ENCODE data around the gene KDM4B. TPM values are rescaled to one million over a fixed set of nuclear protein-coding genes. Genes with fewer than 3 reads are reported as not detected.

KDM4B gene
- total RNA-seq, 8 experiments from 2014 or later = 15.7 to 48.0 (median 33.0) TPM

DNA sequence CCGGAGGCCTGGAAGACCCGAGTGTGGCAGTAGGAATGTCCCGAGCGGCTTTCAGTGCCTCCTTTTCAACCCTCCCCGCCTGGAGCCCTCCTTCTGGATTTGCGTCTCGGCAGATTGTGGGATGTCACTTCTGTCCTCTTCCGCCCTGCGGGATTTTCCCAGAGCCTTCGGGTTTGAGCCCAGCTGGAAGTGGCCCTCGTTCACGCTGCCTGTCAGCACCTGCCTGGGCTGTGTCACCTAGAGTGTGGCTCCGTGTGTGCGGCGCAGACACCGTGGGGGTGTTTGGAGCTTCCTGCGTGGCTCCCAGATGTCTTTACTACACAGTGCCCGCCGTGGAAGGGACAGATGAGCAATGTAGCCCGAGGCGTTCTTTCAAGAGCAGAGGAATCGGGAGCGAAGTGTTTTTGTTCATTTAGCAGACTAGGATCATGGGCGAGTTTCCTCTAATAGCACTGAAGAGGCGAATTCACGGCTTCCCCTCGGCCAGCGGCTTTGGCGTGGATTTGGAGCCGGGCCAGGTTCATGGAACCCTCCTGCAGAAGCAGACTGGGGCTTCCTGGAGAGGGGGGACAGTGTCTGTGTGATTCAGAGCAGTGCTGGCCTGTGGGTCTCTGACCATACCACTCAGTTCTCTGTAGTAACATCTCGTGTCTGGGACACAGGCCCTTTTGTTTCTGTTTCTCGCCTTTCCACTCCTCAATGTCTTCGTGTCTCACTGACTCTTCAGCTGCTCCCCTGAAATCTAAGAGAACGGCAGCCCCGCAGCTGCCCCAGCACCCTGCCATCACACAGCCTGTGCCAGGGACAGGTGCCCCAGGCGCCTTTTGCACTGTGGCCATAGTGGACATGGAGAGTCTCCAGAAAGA, 68.0 kb downstream of the KDM4B start:
- in situ Hi-C loops (cut with MboI; ENCODE audit: low pct_unique_long_range_greater_than_20kb in 2 of 9, low sequenced_read_pairs in 9 of 9, unreplicated experiment in 9 of 9) = loop anchor here in 4 of 9 experiments (10.0 to 25.0 kb wide), 4 partner anchors 162 to 232 kb away; no protein-coding TSS in a partner anchor
- peaks cover 0 to under 1% of the 10 kb centered on the region in 2 donors for H3K4me1 ChIP-seq (replicated peaks in 1 of 2)
- 11 to 93% (median 83%) methylated on average over 2 to 12 of the region's 36 CpGs; no CpG with 5 or more reads in 2 of the 10 experiments for WGBS, 10 experiments
- peak in 3 of 8 experiments; percentile 8 to 61 (median 54) for ATAC-seq (replicated peaks in 6 of 8)
- H3K27ac ChIP-seq = no peak overlapping the region
- H3K4me3 ChIP-seq = no peak overlapping the region

DNA sequence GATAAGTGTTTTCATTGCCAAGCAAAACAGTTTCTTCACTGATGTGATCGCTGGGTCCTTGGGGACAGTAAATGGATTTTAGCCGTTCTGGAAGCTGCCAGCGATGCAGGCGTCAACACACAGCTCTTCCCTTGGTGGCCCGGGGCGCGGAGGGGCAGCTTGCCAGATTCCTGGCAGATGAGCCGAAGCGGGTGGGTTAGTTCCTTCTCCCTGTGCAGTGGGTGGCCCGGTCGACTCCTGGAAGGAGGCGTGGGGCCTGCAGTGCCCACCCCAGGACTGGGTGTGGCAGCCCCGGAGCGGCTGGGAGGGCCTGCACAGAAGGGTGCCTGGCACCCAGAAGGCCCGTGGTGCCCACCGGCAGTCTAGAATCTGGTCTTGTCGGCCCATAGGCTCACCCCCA, 69.0 kb downstream of the KDM4B start:
- 100% methylated on average over 2 of the region's 17 CpGs; no CpG with 5 or more reads in 9 of the 10 experiments for WGBS, 10 experiments
- H3K4me3 ChIP-seq = no peak overlapping the region
- peak in 1 of 8 experiments; percentile 4 for ATAC-seq (replicated peaks in 6 of 8)
- H3K27ac ChIP-seq = no peak overlapping the region
- no peaks in the 10 kb centered on the region for H3K4me1 ChIP-seq (replicated peaks in 1 of 2)
- in situ Hi-C loops (cut with MboI; ENCODE audit: low pct_unique_long_range_greater_than_20kb in 2 of 9, low sequenced_read_pairs in 9 of 9, unreplicated experiment in 9 of 9) = loop anchor here in 4 of 9 experiments (10.0 to 25.0 kb wide), 4 partner anchors 163 to 233 kb away; no protein-coding TSS in a partner anchor

DNA sequence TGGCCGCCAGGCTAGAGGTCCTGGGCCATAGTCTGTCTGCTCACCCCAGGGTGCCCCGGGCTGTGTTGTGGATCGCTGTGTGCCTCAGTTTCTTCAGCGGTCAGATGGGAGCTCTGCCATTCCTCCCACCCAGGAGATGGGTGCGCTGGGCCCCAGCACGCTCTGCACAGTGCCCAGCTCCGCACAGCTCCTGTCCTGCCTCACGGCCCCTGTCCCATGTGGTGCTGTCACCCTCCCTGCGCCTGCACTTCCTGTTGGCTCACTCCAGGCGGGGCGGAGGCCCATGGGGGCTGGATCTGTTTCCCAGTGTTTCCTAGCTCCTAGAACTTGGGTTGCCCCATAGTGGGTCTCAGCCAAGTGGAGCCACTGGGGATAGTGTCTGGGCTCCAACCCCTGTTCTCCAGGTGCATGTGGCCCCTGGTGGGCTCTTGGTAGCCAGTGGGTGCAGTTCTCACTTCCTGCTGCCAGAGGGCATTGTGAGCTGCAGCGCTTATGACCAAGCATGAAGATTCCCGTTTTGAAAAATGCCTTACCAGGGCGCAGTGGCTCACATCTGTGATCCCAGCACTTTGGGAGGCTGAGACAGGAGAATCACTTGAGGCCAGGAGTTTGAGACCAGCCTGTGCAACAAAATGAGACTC, 69.8 kb downstream of the KDM4B start:
- H3K4me1 ChIP-seq (replicated peaks in 1 of 2) = no peaks in the 10 kb centered on the region
- no peak overlapping the region for H3K4me3 ChIP-seq
- in situ Hi-C loops (cut with MboI; ENCODE audit: low pct_unique_long_range_greater_than_20kb in 2 of 9, low sequenced_read_pairs in 9 of 9, unreplicated experiment in 9 of 9) = loop anchor here in 4 of 9 experiments (10.0 to 25.0 kb wide), 4 partner anchors 164 to 234 kb away; no protein-coding TSS in a partner anchor
- ATAC-seq (replicated peaks in 6 of 8) = peak in 2 of 8 experiments; percentile 5 to 15
- WGBS, 10 experiments = 43 to 100% (median 79%) methylated on average over 1 to 12 of the region's 14 CpGs; no CpG with 5 or more reads in 5 of the 10 experiments
- no peak overlapping the region for H3K27ac ChIP-seq

DNA sequence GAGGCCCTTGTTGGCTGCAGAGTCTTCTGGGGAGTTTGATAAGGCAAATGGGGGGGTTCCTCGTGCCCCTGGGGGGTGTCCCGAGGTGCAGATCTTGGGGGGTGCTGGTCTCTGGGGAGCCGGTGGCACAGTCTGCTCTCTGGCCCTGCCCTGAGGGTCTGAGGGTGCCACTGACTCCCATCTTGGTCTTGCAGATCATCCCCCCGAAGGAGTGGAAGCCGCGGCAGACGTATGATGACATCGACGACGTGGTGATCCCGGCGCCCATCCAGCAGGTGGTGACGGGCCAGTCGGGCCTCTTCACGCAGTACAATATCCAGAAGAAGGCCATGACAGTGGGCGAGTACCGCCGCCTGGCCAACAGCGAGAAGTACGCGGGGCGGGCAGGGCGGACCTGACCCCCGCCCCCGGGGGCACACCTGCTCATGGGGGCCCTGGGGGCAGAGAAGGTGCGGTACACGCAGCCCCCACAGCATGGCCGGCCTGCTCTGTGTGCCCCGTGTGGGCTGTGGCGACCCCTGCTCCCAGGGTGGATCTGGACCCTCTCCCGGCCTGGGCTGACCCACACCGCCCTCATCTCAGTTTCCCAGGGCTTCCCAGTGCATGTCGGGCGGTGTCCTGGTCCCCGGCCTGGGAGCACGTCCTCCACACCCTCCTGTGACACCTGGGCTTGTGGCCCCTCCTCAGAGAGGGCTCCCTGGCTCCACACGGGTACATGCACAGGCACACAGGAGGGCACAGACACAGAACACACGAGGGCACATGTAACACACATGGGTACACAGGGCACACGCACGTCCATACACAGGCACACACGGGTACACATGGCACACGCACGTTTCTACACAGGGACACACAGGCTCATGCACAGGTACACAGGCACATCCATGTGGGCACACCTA, 71.0 kb downstream of the KDM4B start:
- no peak overlapping the region for H3K27ac ChIP-seq
- H3K4me1 ChIP-seq (replicated peaks in 1 of 2) = no peaks in the 10 kb centered on the region
- no peak overlapping the region for H3K4me3 ChIP-seq
- ATAC-seq (replicated peaks in 6 of 8) = peak in 2 of 8 experiments; percentile 12 to 13
- 40 to 90% (median 74%) methylated on average over 2 to 6 of the region's 43 CpGs; no CpG with 5 or more reads in 6 of the 10 experiments for WGBS, 10 experiments
- in situ Hi-C loops (cut with MboI; ENCODE audit: low pct_unique_long_range_greater_than_20kb in 2 of 9, low sequenced_read_pairs in 9 of 9, unreplicated experiment in 9 of 9) = loop anchor here in 4 of 9 experiments (10.0 to 25.0 kb wide), 5 partner anchors 165 to 535 kb away; no protein-coding TSS in a partner anchor

DNA sequence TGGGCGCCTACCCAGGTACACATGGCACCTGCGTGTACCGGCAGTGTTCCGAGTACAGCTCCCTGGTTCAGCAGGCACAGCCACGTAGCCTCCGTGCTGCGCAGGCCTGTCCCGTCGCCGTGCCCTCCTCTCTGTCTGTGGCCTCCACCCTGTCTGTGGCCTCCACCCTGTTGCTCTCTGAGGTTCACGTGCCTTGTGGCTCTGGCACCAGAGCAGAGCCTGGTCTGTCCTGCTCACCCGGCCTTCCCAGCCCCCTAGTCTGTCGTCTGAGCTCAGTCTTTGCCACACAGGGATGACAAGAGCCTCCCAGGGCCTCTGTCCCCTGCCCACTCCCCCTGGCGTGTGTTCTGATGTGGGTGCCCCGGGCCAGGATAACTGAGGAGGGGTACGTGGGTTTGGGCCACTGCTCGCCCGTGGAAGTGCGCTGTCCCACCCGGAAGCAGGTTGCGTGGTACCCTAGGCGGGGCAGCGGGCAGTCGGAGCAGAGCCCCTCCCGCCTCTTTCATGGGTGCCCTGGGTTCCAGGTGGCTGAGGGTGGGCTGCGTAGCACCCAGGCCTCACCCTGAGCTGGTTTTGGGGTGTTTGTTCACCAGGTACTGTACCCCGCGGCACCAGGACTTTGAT, 71.7 kb downstream of the KDM4B start:
- in situ Hi-C loops (cut with MboI; ENCODE audit: low pct_unique_long_range_greater_than_20kb in 2 of 9, low sequenced_read_pairs in 9 of 9, unreplicated experiment in 9 of 9) = loop anchor here in 2 of 9 experiments (10.0 to 25.0 kb wide), 2 partner anchors 228 to 534 kb away; no protein-coding TSS in a partner anchor
- WGBS, 10 experiments = 85 to 94% (median 91%) methylated on average over 4 to 16 of the region's 28 CpGs; no CpG with 5 or more reads in 7 of the 10 experiments
- H3K4me1 ChIP-seq (replicated peaks in 1 of 2) = peaks cover 0 to 3% of the 10 kb centered on the region in 2 donors
- no peak overlapping the region for H3K27ac ChIP-seq
- no peak overlapping the region for H3K4me3 ChIP-seq
- peak in 3 of 8 experiments; percentile 0 to 9 (median 6) for ATAC-seq (replicated peaks in 6 of 8)

DNA sequence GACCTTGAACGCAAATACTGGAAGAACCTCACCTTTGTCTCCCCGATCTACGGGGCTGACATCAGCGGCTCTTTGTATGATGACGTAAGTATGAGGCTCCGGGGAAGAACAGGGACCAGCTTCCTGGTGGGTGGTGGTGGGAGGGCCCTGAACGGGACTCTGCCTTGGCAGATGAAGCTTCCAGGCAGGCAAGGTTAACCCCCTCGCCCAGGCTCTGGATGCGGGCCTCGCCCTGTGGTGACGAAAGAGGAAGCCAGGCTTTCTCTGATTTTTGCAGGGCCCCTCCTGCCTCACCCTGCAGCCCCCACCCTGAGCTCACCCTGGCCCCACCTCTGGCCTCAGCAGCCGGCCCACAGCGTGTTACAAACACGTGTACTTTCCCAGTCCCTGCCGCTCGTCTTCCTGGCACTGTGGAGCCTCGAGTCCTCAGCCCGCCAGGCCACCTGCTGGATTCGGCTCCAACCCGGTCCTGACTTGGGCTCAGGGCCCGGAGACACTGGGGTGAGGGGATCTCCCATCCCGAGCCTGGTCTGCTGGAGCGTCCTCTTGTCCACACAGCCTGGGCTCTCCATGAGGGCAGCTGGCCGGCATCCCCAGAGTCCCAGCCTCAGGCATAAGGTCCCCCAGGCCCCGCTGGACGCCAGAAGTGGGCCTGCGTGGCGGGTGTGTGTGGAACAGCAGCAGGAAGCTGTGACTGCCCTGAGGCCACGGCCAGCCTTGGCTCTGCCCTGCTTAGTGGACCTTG, 72.4 kb downstream of the KDM4B start:
- in situ Hi-C loops (cut with MboI; ENCODE audit: low pct_unique_long_range_greater_than_20kb in 2 of 9, low sequenced_read_pairs in 9 of 9, unreplicated experiment in 9 of 9) = loop anchor here in 2 of 9 experiments (10.0 to 25.0 kb wide), 2 partner anchors 229 to 533 kb away; no protein-coding TSS in a partner anchor
- WGBS, 10 experiments = 25 to 100% (median 70%) methylated on average over 2 of the region's 29 CpGs; no CpG with 5 or more reads in 6 of the 10 experiments
- Histone ChIP-seq H3K27ac (no peak overlapping the region), H3K4me3 (no peak overlapping the region), H3K4me1 (replicated peaks in 1 of 2) (peaks cover 5 to 10% of the 10 kb centered on the region in 2 donors)
- ATAC-seq (replicated peaks in 6 of 8) = peak in 4 of 8 experiments; percentile 3 to 69 (median 64)

DNA sequence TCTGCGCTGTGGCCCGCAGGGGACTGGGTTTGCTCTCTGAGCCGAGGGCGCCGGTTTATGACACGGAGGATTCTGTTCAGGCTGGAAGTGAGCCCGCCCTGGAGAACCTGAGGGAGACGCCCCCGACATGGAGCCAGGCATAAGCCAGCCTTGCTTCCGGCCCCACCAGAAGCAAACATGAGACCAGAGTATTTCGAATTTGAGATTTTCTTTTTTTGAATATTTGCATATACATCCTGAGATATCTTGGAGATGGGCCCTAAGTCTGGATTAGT, 72.9 kb downstream of the KDM4B start:
- Histone ChIP-seq H3K4me3 (no peak overlapping the region), H3K27ac (no peak overlapping the region), H3K4me1 (replicated peaks in 1 of 2) (peaks cover 10 to 15% of the 10 kb centered on the region in 2 donors)
- peak in 3 of 8 experiments; percentile 57 to 83 (median 65) for ATAC-seq (replicated peaks in 6 of 8)
- 0 to 100% (median 97%) methylated on average over 1 to 10 of the region's 11 CpGs; no CpG with 5 or more reads in 5 of the 10 experiments for WGBS, 10 experiments
- in situ Hi-C loops (cut with MboI; ENCODE audit: low pct_unique_long_range_greater_than_20kb in 2 of 9, low sequenced_read_pairs in 9 of 9, unreplicated experiment in 9 of 9) = loop anchor here in 2 of 9 experiments (10.0 to 25.0 kb wide), 2 partner anchors 230 to 533 kb away; no protein-coding TSS in a partner anchor

DNA sequence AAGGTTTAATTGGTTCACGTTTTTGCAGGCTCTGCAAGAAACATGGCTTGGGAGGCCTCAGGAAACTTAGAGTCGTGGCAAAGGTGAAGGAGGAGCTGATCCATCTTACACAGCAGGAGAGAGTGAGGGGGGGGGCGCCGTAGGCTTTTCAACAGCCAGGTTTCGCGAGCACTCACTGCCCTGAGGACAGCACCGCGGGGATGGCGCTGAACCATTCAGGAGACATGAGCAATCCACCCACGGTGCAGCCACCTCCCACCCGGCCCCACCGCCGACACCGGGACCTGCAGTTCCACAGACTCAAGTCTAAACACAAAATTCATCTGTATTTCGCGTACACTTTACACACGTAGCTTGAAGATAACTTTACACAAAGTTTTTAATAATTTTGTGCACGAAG, 73.6 kb downstream of the KDM4B start:
- no peak for ATAC-seq (replicated peaks in 6 of 8)
- Histone ChIP-seq H3K27ac (no peak overlapping the region), H3K4me1 (replicated peaks in 1 of 2) (peaks cover 15 to 21% of the 10 kb centered on the region in 2 donors), H3K4me3 (no peak overlapping the region)
- 20 to 100% (median 67%) methylated on average over 1 to 10 of the region's 18 CpGs; no CpG with 5 or more reads in 2 of the 10 experiments for WGBS, 10 experiments
- in situ Hi-C loops (cut with MboI; ENCODE audit: low pct_unique_long_range_greater_than_20kb in 2 of 9, low sequenced_read_pairs in 9 of 9, unreplicated experiment in 9 of 9) = loop anchor here in 2 of 9 experiments (10.0 to 25.0 kb wide), 2 partner anchors 230 to 532 kb away; no protein-coding TSS in a partner anchor

DNA sequence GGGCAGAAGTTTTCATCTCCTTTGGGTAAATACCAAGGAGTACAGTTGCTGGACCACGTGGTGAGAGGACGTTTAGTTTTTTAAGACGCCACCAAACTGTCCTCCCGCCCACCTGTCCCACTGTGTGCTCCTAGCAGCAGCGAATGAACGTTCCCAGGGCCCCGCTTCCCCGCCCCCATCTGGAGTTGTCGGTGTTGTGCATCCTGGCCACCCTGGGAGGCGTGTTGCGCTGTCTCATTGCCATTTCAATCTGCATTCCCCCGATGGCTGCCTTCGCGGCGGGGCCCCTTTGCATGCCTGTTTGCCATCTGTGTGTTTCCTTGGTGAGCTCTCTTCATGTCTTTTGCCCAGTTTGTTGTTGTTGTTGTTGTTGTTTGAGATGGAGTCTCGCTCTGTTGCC, 76.1 kb downstream of the KDM4B start:
- no peak overlapping the region for H3K27ac ChIP-seq
- peaks cover 26 to 31% of the 10 kb centered on the region in 2 donors for H3K4me1 ChIP-seq (replicated peaks in 1 of 2)
- in situ Hi-C loops (cut with MboI; ENCODE audit: low pct_unique_long_range_greater_than_20kb in 2 of 9, low sequenced_read_pairs in 9 of 9, unreplicated experiment in 9 of 9) = loop anchor here in 2 of 9 experiments (10.0 to 25.0 kb wide), 2 partner anchors 233 to 530 kb away; no protein-coding TSS in a partner anchor
- no peak for ATAC-seq (replicated peaks in 6 of 8)
- H3K4me3 ChIP-seq = no peak overlapping the region
- WGBS, 10 experiments = 60 to 100% (median 84%) methylated on average over 2 to 12 of the region's 16 CpGs; no CpG with 5 or more reads in 3 of the 10 experiments

DNA sequence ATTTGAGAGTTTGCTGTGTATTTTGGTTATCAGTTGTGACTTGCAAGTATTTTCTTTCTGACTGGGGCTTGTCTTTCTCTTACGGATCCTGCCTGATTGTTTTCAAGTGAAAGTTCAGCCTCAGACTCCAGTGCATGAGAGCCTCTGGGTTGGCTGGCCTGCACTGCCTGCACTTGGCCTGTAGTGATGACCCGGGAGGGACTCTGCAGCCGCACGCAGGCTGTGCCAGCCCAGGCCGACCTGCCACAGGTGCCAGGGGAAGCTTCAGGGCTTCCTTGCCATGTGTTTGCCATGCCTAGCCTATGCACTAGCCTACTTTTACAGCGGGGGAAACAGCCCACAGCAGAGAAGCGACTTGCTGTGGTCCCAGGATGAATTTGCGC, 77.0 kb downstream of the KDM4B start:
- H3K4me1 ChIP-seq (replicated peaks in 1 of 2) = peaks cover 26 to 31% of the 10 kb centered on the region in 2 donors
- H3K27ac ChIP-seq = no peak overlapping the region
- 30 to 100% (median 72%) methylated on average over 1 to 5 of the region's 8 CpGs; no CpG with 5 or more reads in 5 of the 10 experiments for WGBS, 10 experiments
- in situ Hi-C loops (cut with MboI; ENCODE audit: low pct_unique_long_range_greater_than_20kb in 2 of 9, low sequenced_read_pairs in 9 of 9, unreplicated experiment in 9 of 9) = loop anchor here in 2 of 9 experiments (10.0 to 25.0 kb wide), 2 partner anchors 234 to 529 kb away; no protein-coding TSS in a partner anchor
- peak in 2 of 8 experiments; percentile 0 for ATAC-seq (replicated peaks in 6 of 8)
- no peak overlapping the region for H3K4me3 ChIP-seq

Measured in motor neuron (in vitro differentiated cells).